AG09309 (cell line): ENCODE data around the gene CCNK.

Experiments
- DNase-seq: peaks from one replicate; pipeline ENCODE4 v3.0.0-alpha.2; 2010; ENCODE audit warnings: low read depth
- H3K4me3 ChIP-seq: 2 replicates; pipeline ENCODE4 v1.5.1; 2011; ENCODE audit warnings: mild to moderate bottlenecking, low read depth, low read length, moderate library complexity; ENCODE audit not compliant: control insufficient read depth
- CTCF ChIP-seq: IDR thresholded peaks from 2 replicates; pipeline ENCODE4 v1.5.1; 2011; ENCODE audit warnings: mild to moderate bottlenecking, low read depth, low read length, inconsistent platforms; ENCODE audit not compliant: insufficient read depth, control insufficient read depth; ENCODE audit errors: missing control alignments

The CCNK gene

DNA sequence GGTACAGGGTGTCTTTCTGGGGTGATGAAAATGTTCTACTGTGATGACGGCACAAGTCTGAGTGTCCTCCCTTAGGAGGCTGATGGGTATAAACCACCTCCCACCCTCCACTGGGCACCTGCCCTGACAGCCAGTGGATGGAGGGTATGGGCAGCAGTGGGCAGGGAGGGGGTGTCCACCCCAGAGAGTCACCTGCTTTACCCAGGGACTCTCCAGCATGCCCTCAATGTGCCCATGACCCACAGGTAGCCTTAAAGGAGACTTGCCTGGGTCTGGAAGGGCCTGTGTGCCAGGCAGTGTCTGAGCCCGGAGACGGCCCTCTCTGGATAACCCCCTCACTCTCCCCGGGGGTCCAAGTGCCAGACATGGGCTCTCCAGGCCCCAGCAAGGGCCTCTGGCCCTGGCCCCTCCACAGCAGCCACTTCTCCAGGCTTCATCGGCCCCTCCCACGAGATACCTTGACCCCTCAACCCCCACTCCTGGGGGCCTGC, 38.8 kb downstream of the CCNK start:
- no peak overlapping the region for H3K4me3 ChIP-seq
- no peak for TF ChIP-seq CTCF
- DNase-seq, result no peak

DNA sequence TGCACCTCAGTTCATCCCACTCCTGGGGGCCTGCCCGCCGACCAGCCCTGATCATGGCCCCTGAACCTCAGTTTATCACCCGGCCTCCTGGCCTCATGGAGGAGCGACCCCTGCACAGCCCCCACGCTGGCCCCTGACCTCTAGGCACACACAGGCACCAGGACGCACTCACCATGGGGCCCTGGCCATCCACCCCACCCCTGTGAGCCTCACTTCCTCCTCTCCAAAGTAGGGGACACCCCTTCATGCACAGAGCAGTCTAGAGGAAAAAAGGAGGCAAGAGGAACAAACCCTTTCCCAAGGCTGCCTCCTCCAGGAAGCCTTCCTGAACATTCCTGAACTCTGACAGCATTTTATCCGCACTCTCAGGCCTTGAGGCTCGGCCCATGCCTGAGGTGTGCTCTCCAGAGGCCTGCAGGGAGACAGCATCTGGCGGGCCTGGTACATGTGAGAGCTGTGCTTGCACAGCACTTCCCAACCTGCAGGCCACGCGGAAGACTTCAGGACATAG, 39.4 kb downstream of the CCNK start:
- H3K4me3 ChIP-seq, result no peak overlapping the region
- DNase-seq, result no peak
- TF ChIP-seq CTCF, result no peak

DNA sequence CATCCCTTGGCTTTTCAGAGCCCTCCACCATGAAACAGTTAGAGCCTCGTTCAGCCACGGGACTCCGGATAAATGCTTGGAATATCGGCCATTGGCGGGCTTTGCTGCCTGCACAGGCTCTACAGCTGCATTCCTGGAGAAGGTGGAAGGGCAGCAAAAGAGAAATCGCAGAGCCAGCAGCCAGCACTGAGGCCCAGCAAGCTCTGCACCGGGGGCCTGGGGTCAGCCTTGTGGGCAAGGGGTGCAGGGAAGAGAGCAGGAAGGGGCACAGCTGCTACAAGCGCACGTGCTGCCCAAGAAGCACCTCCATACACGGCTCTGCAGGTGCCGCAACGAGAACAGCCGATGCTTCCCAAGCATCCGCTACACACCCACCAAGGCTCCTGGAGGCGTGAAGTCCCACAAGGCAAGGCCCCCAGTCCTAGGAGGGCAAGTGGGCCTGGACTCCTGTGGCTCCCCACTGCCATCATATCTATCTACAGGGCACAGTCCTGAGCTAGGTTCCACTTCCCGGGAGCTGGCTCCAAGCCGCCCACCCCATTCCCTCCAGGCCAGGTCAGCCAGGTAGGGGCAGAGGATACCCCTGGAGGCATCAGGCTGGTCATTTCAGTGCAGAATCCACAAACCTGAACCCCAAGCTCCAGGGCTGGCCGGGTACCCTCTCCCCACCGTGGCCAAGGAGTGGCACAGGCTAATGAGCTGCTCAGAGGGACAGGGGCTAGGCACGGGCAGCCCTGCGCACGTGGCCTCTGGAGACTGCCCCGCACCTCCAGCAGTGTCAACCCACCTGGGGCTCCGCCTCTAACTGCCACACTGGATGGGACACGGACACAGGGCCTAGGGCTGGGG, 40.2 kb downstream of the CCNK start:
- H3K4me3 ChIP-seq, result no peak overlapping the region
- no peak for DNase-seq
- no peak for TF ChIP-seq CTCF

- DNase-seq, result no peak
- TF ChIP-seq CTCF, result no peak
- H3K4me3 ChIP-seq, result no peak overlapping the region
These were observed 40.8 kb downstream of the CCNK start for GRCh38 chr14:99522025-99522401.

GRCh38 chr14:99522457-99522891, 41.3 kb downstream of the CCNK start:
- DNase-seq, result no peak
- H3K4me3 ChIP-seq, result no peak overlapping the region
- no peak for TF ChIP-seq CTCF

- H3K4me3 ChIP-seq, result no peak overlapping the region
- no peak for TF ChIP-seq CTCF
- DNase-seq, result no peak
These were observed 41.9 kb downstream of the CCNK start for GRCh38 chr14:99522934-99523703.
